Spleen (tissue), 11 donors: ENCODE data around the gene OLFM4. TPM values are rescaled to one million over a fixed set of nuclear protein-coding genes. Genes with fewer than 3 reads are reported as not detected.

ENCODE experiments used
- DNase-seq: peaks from one replicate; pipeline ENCODE4 v3.0.0-alpha.2; 2020
- H3K27ac ChIP-seq, 8 donors: fragments of 200-600 bp; sonication (generic) in 7 of 8; 1 replicate in 4 of 8; 2 replicates in 4 of 8; pipeline versions ENCODE4 v1.5.0 to v1.8.0; 2016 to 2021; ENCODE audit warnings: inconsistent platforms in 4 of 8, mild to moderate bottlenecking in 4 of 8, moderate library complexity in 1 of 8
- H3K27me3 ChIP-seq, 7 donors: fragments of 200-600 bp; sonication (generic) in 6 of 7; replicated peaks in 1 of 7; 1 replicate in 4 of 7; 2 replicates in 3 of 7; pipeline versions ENCODE4 v1.5.0 to v1.8.0; 2016 to 2021; ENCODE audit warnings: inconsistent platforms in 3 of 7, mild to moderate bottlenecking in 1 of 7
- H3K36me3 ChIP-seq, 6 donors: fragments of 200-600 bp; sonication (generic) in 5 of 6; 1 replicate in 4 of 6; 2 replicates in 2 of 6; pipeline versions ENCODE4 v1.5.0 to v1.8.0; 2016 to 2021; ENCODE audit warnings: inconsistent platforms in 2 of 6
- H3K4me1 ChIP-seq, 6 donors: fragments of 200-600 bp; sonication (generic) in 5 of 6; 1 replicate in 3 of 6; 2 replicates in 3 of 6; pipeline versions ENCODE4 v1.5.0 to v1.8.0; 2016 to 2021; ENCODE audit warnings: inconsistent platforms in 3 of 6
- H3K4me3 ChIP-seq, 8 donors: fragments of 200-600 bp; sonication (generic) in 7 of 8; 1 replicate in 4 of 8; 2 replicates in 4 of 8; pipeline versions ENCODE4 v1.5.0 to v1.8.0; 2016 to 2021; ENCODE audit warnings: inconsistent platforms in 4 of 8, mild to moderate bottlenecking in 4 of 8, moderate library complexity in 2 of 8
- H3K9me3 ChIP-seq, 8 donors: fragments of 200-600 bp; sonication (generic) in 7 of 8; 1 replicate in 4 of 8; 2 replicates in 4 of 8; pipeline versions ENCODE4 v1.5.0 to v1.8.0; 2016 to 2021; ENCODE audit warnings: inconsistent platforms in 4 of 8
- CTCF ChIP-seq, 11 experiments: fragments of 200-600 bp in 7 of 11; fragments of 450-650 bp in 4 of 11; sonication (generic) in 4 of 11; IDR thresholded peaks in 8 of 11; conservative IDR thresholded peaks in 3 of 11; 1 replicate in 7 of 11; 2 replicates in 4 of 11; pipeline versions ENCODE4 v1.4.0 to v1.8.0; 2016 to 2021; ENCODE audit warnings: antibody characterized with exemption in 11 of 11, inconsistent platforms in 4 of 11, mild to moderate bottlenecking in 1 of 11
- POLR2A ChIP-seq, 3 donors: fragments of 450-650 bp; IDR thresholded peaks; one replicate each; pipeline ENCODE4 v1.5.1; 2017; ENCODE audit warnings: antibody characterized with exemption in 3 of 3, mild to moderate bottlenecking in 1 of 3
- POLR2AphosphoS5 ChIP-seq, 3 donors: sonication (generic); formaldehyde crosslinking; IDR thresholded peaks; one replicate each; pipeline ENCODE4 v1.5.1; 2017; ENCODE audit warnings: antibody characterized with exemption in 3 of 3
- WGBS, 5 donors: extraction: QIAGEN DNeasy Blood & Tissue Kit in 3 of 5; methylation state at CpG; one replicate each; pipeline versions ENCODE4 v1.1.5 to v1.1.7; 2013 to 2018; 5-methylcytosine and 5-hydroxymethylcytosine counted together
- intact Hi-C: fragments of 100-400 bp; cut with DNase I; formaldehyde crosslinking; loops from one replicate; pipeline ENCODE4 v1.15.0; 2023; ENCODE audit warnings: low total_unique reads
- polyA plus RNA-seq, 3 donors: library from polyadenylated mRNA; stranded (reverse); fragments of 200-250 nt; gene quantifications; one replicate each; pipeline ENCODE4 v1.2.1, GENCODE V29; 2013
- total RNA-seq, 7 donors: library from RNA; depleted of rRNA in 3 of 7; stranded (reverse); fragments of >200 nt in 3 of 7; fragmentation: NEBNext Ultra II Directional in 4 of 7; extraction: Animal tissue kit (Norgen Biotek cat#: 25700) in 4 of 7; gene quantifications; one replicate each; pipeline versions ENCODE4 v1.1.0 to v1.2.1, GENCODE V29; 2016 to 2021
- donor health status: healthy with polysubstance abuse.
- donor health status: DM: no; HTN: no; CAD: no; lungs with moderate emphysema.
- donor health status: DM: no; HTN: no; CAD: no.
- donor health status: Bipolar disorder and iron deficiency.
- donor health status: healthy.
- donor health status: DM: no; HTN: no; CAD: no.
- donor health status: DM: yes; HTN: yes; CAD: no.

The OLFM4 gene
- total and polyA plus RNA-seq, 10 donors: 0.78 to 82.5 (median 3.9) TPM

- Histone ChIP-seq H3K27ac (no peak overlapping the region), H3K9me3 (no peaks in the 10 kb centered on the region), H3K4me1 (no peaks in the 10 kb centered on the region), H3K27me3 (no peaks in the 10 kb centered on the region), H3K36me3 (peaks cover 0 to 6% (median 0%) of the 10 kb centered on the region in 6 donors), H3K4me3 (no peak overlapping the region)
- 63 to 82% (median 75%) methylated on average over 2 of the region's 2 CpGs for WGBS, 5 donors
- no peak for DNase-seq
- no peak for TF ChIP-seq CTCF (IDR thresholded peaks at IDR 0.05 in 8 of 11, conservative IDR thresholded peaks at IDR 0.05 in 3 of 11)
- no peak for TF ChIP-seq POLR2AphosphoS5 (IDR thresholded peaks at IDR 0.05)
- TF ChIP-seq POLR2A (IDR thresholded peaks at IDR 0.05): no peak
- intact Hi-C loops: no loop called here
Measured at GRCh38 chr13:53043398-53043797, 14.8 kb downstream of the OLFM4 start.

GRCh38 chr13:53045189-53045588 lies 16.6 kb downstream of the OLFM4 start:
- H3K27ac ChIP-seq: no peak overlapping the region
- no peak overlapping the region for H3K4me3 ChIP-seq
- peaks cover 0 to 6% (median 0%) of the 10 kb centered on the region in 6 donors for H3K36me3 ChIP-seq
- intact Hi-C loops: no loop called here
- DNase-seq: no peak
- no peaks in the 10 kb centered on the region for H3K9me3 ChIP-seq
- H3K4me1 ChIP-seq: no peaks in the 10 kb centered on the region
- TF ChIP-seq CTCF (IDR thresholded peaks at IDR 0.05 in 8 of 11, conservative IDR thresholded peaks at IDR 0.05 in 3 of 11): no peak
- TF ChIP-seq POLR2AphosphoS5 (IDR thresholded peaks at IDR 0.05): no peak
- no peak for TF ChIP-seq POLR2A (IDR thresholded peaks at IDR 0.05)
- H3K27me3 ChIP-seq: no peaks in the 10 kb centered on the region

GRCh38 chr13:53048880-53049279 lies 20.3 kb downstream of the OLFM4 start:
- Histone ChIP-seq H3K4me1 (no peaks in the 10 kb centered on the region), H3K4me3 (no peak overlapping the region), H3K36me3 (peaks cover 0 to 6% (median 0%) of the 10 kb centered on the region in 6 donors), H3K9me3 (no peaks in the 10 kb centered on the region), H3K27ac (no peak overlapping the region), H3K27me3 (no peaks in the 10 kb centered on the region)
- intact Hi-C loops: no loop called here
- WGBS, 5 donors: 87 to 97% (median 96%) methylated on average over 4 of the region's 4 CpGs
- DNase-seq: no peak
- TF ChIP-seq CTCF (IDR thresholded peaks at IDR 0.05 in 8 of 11, conservative IDR thresholded peaks at IDR 0.05 in 3 of 11) (no peak), POLR2A (IDR thresholded peaks at IDR 0.05) (no peak), POLR2AphosphoS5 (IDR thresholded peaks at IDR 0.05) (no peak)

- TF ChIP-seq POLR2A (IDR thresholded peaks at IDR 0.05): no peak
- TF ChIP-seq CTCF (IDR thresholded peaks at IDR 0.05 in 8 of 11, conservative IDR thresholded peaks at IDR 0.05 in 3 of 11): no peak
- no peaks in the 10 kb centered on the region for H3K4me1 ChIP-seq
- H3K27ac ChIP-seq: no peak overlapping the region
- H3K4me3 ChIP-seq: no peak overlapping the region
- DNase-seq: no peak
- H3K9me3 ChIP-seq: no peaks in the 10 kb centered on the region
- no peaks in the 10 kb centered on the region for H3K27me3 ChIP-seq
- WGBS, 5 donors: 90 to 96% (median 95%) methylated on average over 7 of the region's 7 CpGs
- intact Hi-C loops: no loop called here
- H3K36me3 ChIP-seq: no peaks in the 10 kb centered on the region
Measured at GRCh38 chr13:53050151-53050550, 21.5 kb downstream of the OLFM4 start.
